ENCODE measurements around the gene OSBPL5. TPM values are rescaled to one million over a fixed set of nuclear protein-coding genes. Genes with fewer than 3 reads are reported as not detected.

OSBPL5 gene
- total and polyA plus RNA-seq, 4 donors = 20.9 to 54.0 (median 34.8) TPM

DNA sequence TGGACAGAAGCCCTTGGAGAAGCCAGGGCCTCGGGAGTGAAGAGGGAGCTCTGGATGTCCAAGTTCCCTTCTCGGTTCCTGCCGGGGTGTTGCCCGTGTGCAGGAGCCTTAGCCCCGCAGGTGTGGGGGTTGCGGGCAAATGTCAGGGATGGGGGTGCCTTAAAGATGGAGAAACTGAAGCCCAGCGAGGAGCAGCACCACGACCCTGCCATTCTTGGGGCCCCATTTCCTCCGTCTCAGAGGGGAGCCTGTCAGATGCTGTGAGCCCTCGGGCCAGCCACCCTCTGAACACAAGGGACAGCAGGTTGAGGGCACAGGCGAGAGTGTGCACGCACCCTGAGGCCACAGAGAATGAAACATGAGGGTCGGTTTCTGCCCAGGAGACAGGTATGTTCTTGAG, 6.3 kb downstream of the OSBPL5 start:
- peaks cover 35% of the 10 kb centered on the region for H3K36me3 ChIP-seq (ENCODE audit: control insufficient read depth, insufficient read depth, low read length)
- no peak for DNase-seq (ENCODE audit: low read depth in 4 of 6, low spot score in 6 of 6)
- 79% methylated on average over 12 of the region's 13 CpGs for WGBS (ENCODE audit: insufficient coverage)
- H3K4me1 ChIP-seq (ENCODE audit: control insufficient read depth, insufficient read depth, low read length) = peaks cover 85% of the 10 kb centered on the region
- no peak overlapping the region for H3K4me3 ChIP-seq (ENCODE audit: low read depth, low read length)
- no peaks in the 10 kb centered on the region for H3K9me3 ChIP-seq (ENCODE audit: control insufficient read depth, insufficient read depth, low read length)
- no peak overlapping the region for H3K27ac ChIP-seq (ENCODE audit: low read depth, low read length)
- H3K27me3 ChIP-seq (ENCODE audit: control insufficient read depth, insufficient read depth, low read length) = no peaks in the 10 kb centered on the region

DNA sequence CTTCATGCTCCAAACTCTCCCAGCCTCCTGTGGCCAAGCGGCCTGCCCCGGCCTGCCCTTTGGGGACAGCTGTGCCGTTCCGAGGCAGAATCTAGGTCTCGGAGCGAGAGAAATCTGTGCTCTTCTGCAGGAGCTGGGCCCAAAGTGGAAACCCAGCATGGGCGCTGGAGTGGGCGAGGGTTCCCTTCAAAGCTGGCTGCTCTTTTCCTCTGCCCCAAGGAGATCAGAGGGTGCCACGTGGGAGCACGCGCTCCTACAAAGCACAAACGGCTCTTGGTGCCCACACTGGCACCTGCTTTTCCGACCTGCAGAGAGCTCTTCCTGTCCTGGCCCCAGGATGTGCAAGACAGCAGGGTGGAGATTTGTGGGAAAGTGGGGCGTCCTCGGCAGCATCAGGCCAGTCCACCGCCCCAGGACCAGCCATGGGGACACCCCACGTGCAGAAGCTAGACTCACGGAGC, 6.9 kb downstream of the OSBPL5 start:
- peaks cover 38% of the 10 kb centered on the region for H3K36me3 ChIP-seq (ENCODE audit: control insufficient read depth, insufficient read depth, low read length)
- no peaks in the 10 kb centered on the region for H3K9me3 ChIP-seq (ENCODE audit: control insufficient read depth, insufficient read depth, low read length)
- H3K4me3 ChIP-seq (ENCODE audit: low read depth, low read length) = no peak overlapping the region
- H3K4me1 ChIP-seq (ENCODE audit: control insufficient read depth, insufficient read depth, low read length) = peaks cover 85% of the 10 kb centered on the region
- no peak overlapping the region for H3K27ac ChIP-seq (ENCODE audit: low read depth, low read length)
- WGBS (ENCODE audit: insufficient coverage) = 87% methylated on average over 18 of the region's 18 CpGs
- H3K27me3 ChIP-seq (ENCODE audit: control insufficient read depth, insufficient read depth, low read length) = no peaks in the 10 kb centered on the region
- no peak for DNase-seq (ENCODE audit: low read depth in 4 of 6, low spot score in 6 of 6)

DNA sequence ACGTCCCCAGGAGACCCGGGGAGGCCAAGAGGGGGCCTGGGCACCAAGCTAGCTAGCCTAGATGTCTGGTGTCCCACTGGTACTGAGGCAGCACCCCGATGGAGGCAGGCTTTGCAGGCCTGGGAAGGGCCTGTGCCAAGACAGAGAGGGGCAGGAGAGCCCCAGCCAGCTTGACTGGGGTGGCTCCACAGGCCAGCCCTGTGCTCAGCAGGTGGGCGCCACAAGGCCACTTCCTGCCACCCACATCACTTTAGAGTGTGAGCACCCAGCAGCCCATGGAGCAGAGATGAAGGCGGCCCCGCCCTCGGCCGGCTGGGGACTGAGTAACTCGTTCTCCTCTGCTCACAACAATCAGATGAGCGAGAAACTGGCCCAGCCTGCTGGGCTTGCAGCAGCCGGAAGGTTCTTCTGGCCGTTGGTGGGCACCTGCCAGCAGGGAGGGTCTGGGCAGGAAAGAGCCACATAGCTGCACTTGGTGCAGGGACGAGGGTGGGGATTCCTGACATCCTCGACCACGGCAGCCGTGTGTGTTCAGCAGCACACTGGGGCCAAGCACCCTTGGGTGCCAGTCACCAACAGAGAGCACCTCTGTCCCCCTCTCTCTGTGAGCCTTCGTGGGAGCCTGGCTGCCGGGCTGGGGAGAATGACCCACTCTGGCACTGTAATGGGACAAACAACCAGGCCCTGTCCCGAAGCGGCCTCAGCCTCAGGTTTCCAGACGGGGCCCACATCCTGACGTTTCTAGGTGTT, 7.6 kb downstream of the OSBPL5 start:
- Histone ChIP-seq H3K27me3 (ENCODE audit: control insufficient read depth, insufficient read depth, low read length) (no peaks in the 10 kb centered on the region), H3K4me3 (ENCODE audit: low read depth, low read length) (no peak overlapping the region), H3K36me3 (ENCODE audit: control insufficient read depth, insufficient read depth, low read length) (peaks cover 40% of the 10 kb centered on the region), H3K4me1 (ENCODE audit: control insufficient read depth, insufficient read depth, low read length) (peaks cover 85% of the 10 kb centered on the region), H3K27ac (ENCODE audit: low read depth, low read length) (no peak overlapping the region), H3K9me3 (ENCODE audit: control insufficient read depth, insufficient read depth, low read length) (no peaks in the 10 kb centered on the region)
- no peak for DNase-seq (ENCODE audit: low read depth in 4 of 6, low spot score in 6 of 6)
- 86% methylated on average over 22 of the region's 22 CpGs for WGBS (ENCODE audit: insufficient coverage)

DNA sequence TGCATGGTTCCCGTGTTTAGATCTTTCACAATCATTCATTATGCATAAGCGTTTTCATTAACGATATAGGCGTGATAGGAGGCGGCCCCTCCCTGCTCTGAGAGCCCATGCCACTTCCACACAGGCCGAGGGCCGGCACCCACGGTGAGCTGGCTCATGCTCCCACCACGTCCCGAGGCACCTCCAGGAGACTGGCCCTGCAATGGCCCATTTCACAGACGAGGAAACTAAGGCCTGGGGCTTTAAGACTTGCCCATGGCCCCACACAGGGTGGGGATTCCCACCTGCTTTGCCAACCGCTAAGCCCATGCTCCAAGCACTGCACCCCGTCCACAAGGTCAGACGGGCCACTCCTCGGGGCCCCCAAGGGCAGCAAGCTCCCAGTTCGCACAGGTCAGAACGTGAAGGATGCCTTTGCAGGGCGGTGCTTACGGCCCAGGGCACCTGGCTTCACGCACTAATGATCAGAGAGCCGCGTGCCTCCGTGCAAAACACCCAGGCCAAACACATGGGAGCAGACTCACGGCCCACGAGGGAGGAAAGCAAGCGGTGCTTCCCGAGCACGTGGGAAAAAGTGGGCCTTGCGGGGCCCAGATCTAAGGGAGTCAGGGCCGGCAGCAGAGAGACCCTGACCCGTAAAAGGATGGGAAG, 8.3 kb downstream of the OSBPL5 start:
- no peak for DNase-seq (ENCODE audit: low read depth in 4 of 6, low spot score in 6 of 6)
- Histone ChIP-seq H3K9me3 (ENCODE audit: control insufficient read depth, insufficient read depth, low read length) (no peaks in the 10 kb centered on the region), H3K36me3 (ENCODE audit: control insufficient read depth, insufficient read depth, low read length) (peaks cover 43% of the 10 kb centered on the region), H3K27ac (ENCODE audit: low read depth, low read length) (peak overlapping the region; percentile 27), H3K4me1 (ENCODE audit: control insufficient read depth, insufficient read depth, low read length) (peaks cover 84% of the 10 kb centered on the region), H3K4me3 (ENCODE audit: low read depth, low read length) (no peak overlapping the region), H3K27me3 (ENCODE audit: control insufficient read depth, insufficient read depth, low read length) (no peaks in the 10 kb centered on the region)
- WGBS (ENCODE audit: insufficient coverage) = 79% methylated on average over 31 of the region's 31 CpGs

DNA sequence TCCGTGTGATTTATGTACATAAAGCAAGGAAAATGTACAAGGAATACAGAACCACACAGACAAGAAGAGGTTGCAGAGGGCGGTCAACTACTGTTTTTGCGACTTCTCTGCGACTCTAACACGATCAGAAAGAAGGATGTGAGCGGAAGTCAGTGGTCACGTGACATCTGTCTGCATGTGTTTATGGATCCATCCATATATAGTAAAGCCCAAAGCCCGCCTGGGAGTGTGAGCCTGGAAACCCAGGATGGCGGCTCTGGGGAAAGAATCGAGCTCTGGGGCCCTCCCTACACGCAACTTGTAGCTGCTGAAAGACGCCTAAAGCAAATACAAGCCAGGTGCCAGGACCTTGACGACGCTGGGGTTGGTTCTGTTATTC, 8.8 kb downstream of the OSBPL5 start:
- Histone ChIP-seq H3K4me1 (ENCODE audit: control insufficient read depth, insufficient read depth, low read length) (peaks cover 84% of the 10 kb centered on the region), H3K4me3 (ENCODE audit: low read depth, low read length) (no peak overlapping the region), H3K27ac (ENCODE audit: low read depth, low read length) (peak overlapping the region; percentile 27), H3K27me3 (ENCODE audit: control insufficient read depth, insufficient read depth, low read length) (no peaks in the 10 kb centered on the region), H3K9me3 (ENCODE audit: control insufficient read depth, insufficient read depth, low read length) (no peaks in the 10 kb centered on the region), H3K36me3 (ENCODE audit: control insufficient read depth, insufficient read depth, low read length) (peaks cover 47% of the 10 kb centered on the region)
- DNase-seq (ENCODE audit: low read depth in 4 of 6, low spot score in 6 of 6) = no peak
- WGBS (ENCODE audit: insufficient coverage) = 100% methylated on average over 2 of the region's 14 CpGs

DNA sequence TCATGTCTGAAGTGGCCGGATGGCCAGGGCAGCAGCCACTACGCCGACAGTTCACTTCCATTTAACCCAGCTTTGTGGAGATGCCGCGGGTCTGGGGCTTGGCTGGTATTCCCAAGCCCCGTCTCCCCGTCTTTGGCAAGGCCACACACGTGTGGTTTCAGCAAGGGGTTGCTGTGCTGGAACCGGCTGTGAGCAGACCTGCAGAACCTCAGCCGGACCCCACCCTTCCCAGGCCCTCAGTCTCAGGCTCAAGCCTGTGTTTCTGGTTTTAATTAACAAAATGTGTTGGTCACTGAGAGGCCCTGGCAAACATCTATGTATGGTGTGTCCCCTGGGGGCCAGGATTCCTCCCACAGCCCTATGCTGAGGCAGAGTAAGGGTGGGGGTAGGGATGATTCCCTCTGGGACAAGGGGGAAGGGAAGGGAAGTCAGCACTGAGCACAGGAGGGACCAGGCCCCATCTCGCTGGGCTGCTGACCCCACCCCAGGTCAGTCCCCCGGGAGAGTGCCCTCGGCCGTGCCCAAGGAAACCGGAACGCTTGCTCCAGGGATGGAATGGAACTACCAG, 9.3 kb downstream of the OSBPL5 start:
- 61% methylated on average over 12 of the region's 16 CpGs for WGBS (ENCODE audit: insufficient coverage)
- H3K4me1 ChIP-seq (ENCODE audit: control insufficient read depth, insufficient read depth, low read length) = peaks cover 81% of the 10 kb centered on the region

DNA sequence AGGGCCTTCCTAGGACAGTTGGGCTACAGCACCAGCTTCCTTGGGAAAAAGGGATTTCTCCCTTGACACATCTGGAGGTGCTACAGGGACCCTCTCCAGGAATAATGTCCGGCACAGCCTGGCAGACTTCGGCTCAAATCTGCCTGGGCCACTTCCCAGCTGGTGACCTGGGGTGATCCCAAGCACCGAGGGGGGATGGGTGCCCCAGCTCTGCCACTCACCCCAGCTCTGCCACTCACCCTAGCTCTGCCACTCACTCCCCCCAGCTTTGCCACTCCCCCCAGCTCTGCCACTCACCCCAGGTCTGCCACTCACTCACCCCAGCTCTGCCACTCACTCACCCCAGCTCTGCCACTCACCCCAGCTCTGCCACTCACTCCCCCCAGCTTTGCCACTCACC, 9.9 kb downstream of the OSBPL5 start:
- H3K4me3 ChIP-seq (ENCODE audit: low read depth, low read length) = no peak overlapping the region
- H3K27me3 ChIP-seq (ENCODE audit: control insufficient read depth, insufficient read depth, low read length) = no peaks in the 10 kb centered on the region
- peaks cover 76% of the 10 kb centered on the region for H3K4me1 ChIP-seq (ENCODE audit: control insufficient read depth, insufficient read depth, low read length)
- H3K27ac ChIP-seq (ENCODE audit: low read depth, low read length) = no peak overlapping the region
- WGBS (ENCODE audit: insufficient coverage) = 71% methylated on average over 3 of the region's 3 CpGs
- peaks cover 58% of the 10 kb centered on the region for H3K36me3 ChIP-seq (ENCODE audit: control insufficient read depth, insufficient read depth, low read length)
- H3K9me3 ChIP-seq (ENCODE audit: control insufficient read depth, insufficient read depth, low read length) = no peaks in the 10 kb centered on the region
- no peak for DNase-seq (ENCODE audit: low read depth in 4 of 6, low spot score in 6 of 6)

More for the DNA sequence above, 9.3 kb downstream of the OSBPL5 start:
- Histone ChIP-seq H3K27me3 (ENCODE audit: control insufficient read depth, insufficient read depth, low read length) (no peaks in the 10 kb centered on the region), H3K27ac (ENCODE audit: low read depth, low read length) (peak overlapping the region; percentile 1), H3K4me3 (ENCODE audit: low read depth, low read length) (no peak overlapping the region), H3K9me3 (ENCODE audit: control insufficient read depth, insufficient read depth, low read length) (no peaks in the 10 kb centered on the region), H3K36me3 (ENCODE audit: control insufficient read depth, insufficient read depth, low read length) (peaks cover 52% of the 10 kb centered on the region)
- DNase-seq (ENCODE audit: low read depth in 4 of 6, low spot score in 6 of 6) = no peak

DNA sequence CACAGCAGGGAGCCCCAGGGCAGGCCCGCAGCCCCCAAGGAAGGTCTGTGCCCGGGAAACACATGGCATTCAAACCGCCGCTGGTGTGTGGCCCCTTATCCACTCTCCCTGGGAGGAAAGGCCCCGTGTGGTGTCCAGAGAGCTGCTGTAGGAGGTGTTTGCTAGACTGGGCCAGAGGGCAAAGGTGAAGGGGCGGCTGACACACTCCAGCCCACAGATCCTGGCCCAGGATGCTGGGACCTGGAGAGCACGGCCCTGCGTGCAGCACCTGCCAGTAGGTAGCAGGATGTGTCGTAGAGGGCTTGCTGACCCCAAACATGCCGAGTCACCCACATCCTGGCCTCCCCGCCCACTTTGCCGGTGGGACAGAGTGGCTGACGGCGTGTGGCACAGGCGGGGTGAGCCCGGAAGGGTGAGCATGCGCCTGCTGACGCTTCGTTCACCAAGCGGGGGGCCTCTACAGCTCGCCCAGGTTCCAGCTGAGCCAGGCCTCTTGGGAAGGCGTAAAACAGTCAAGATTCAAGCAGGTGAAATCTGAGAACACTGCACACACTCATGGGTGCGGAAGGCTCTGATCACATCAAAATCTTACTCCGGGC, 11.0 kb downstream of the OSBPL5 start:
- H3K27me3 ChIP-seq (ENCODE audit: control insufficient read depth, insufficient read depth, low read length) = no peaks in the 10 kb centered on the region
- DNase-seq (ENCODE audit: low read depth in 4 of 6, low spot score in 6 of 6) = no peak
- H3K9me3 ChIP-seq (ENCODE audit: control insufficient read depth, insufficient read depth, low read length) = no peaks in the 10 kb centered on the region
- H3K4me1 ChIP-seq (ENCODE audit: control insufficient read depth, insufficient read depth, low read length) = peaks cover 65% of the 10 kb centered on the region
- peaks cover 65% of the 10 kb centered on the region for H3K36me3 ChIP-seq (ENCODE audit: control insufficient read depth, insufficient read depth, low read length)
- H3K27ac ChIP-seq (ENCODE audit: low read depth, low read length) = peak overlapping the region; percentile 84
- no peak overlapping the region for H3K4me3 ChIP-seq (ENCODE audit: low read depth, low read length)
- 61% methylated on average over 21 of the region's 24 CpGs for WGBS (ENCODE audit: insufficient coverage)

DNA sequence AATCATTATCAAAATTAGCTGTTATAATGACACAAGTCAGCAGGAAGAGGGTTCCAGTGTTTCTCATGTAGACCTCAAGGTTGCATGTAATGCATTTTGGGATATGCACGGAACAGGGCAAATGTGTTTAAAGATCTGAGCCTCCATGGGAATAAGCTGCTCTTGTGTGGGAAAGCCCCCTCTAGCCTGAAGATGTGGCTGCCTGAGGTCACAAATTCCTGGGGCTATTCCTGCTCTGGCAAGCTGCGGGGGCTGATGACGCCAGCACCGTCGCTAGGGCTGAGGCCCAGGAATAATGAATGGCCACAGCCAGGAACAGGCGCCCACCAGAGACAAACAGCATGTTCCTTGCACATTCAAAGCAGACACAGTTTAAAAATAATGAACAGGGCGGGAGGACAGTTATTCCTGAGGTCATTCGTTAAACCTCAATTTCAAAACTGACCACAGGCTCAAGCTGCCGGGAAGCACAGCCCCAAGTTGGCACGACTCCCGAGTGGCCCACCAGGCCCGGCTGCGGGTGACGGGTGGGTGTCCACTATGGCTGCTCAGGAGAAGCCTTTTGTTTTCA, 11.7 kb downstream of the OSBPL5 start:
- Histone ChIP-seq H3K36me3 (ENCODE audit: control insufficient read depth, insufficient read depth, low read length) (peaks cover 66% of the 10 kb centered on the region), H3K27ac (ENCODE audit: low read depth, low read length) (peak overlapping the region; percentile 84), H3K9me3 (ENCODE audit: control insufficient read depth, insufficient read depth, low read length) (no peaks in the 10 kb centered on the region), H3K4me1 (ENCODE audit: control insufficient read depth, insufficient read depth, low read length) (peaks cover 63% of the 10 kb centered on the region), H3K4me3 (ENCODE audit: low read depth, low read length) (no peak overlapping the region), H3K27me3 (ENCODE audit: control insufficient read depth, insufficient read depth, low read length) (no peaks in the 10 kb centered on the region)
- WGBS (ENCODE audit: insufficient coverage) = 12% methylated on average over 14 of the region's 14 CpGs
- peak in 3 of 6 donors; percentile 47 to 78 (median 71) for DNase-seq (ENCODE audit: low read depth in 4 of 6, low spot score in 6 of 6)

Measured in spinal cord (tissue), 10 donors.